ENCODE measurements around the gene PTPRG. TPM values are rescaled to one million over a fixed set of nuclear protein-coding genes. Genes with fewer than 3 reads are reported as not detected.

The PTPRG gene
- total RNA-seq, 2 donors from 2014 or later, result 26.0 to 26.3 TPM

- intact Hi-C loops (cut with DNase I), result no loop called here
- no peaks in the 10 kb centered on the region for H3K9me3 ChIP-seq
- no peaks in the 10 kb centered on the region for H3K4me1 ChIP-seq
- DNase-seq, result no peak
- no peak overlapping the region for H3K27ac ChIP-seq
- no peak overlapping the region for H3K9ac ChIP-seq (ENCODE audit: low read depth in 2 of 2, low read length in 2 of 2)
- TF ChIP-seq CTCF (IDR thresholded peaks at IDR 0.05), result no peak
- H3K4me3 ChIP-seq, result no peak overlapping the region
- no peaks in the 10 kb centered on the region for H3K36me3 ChIP-seq
- no peaks in the 10 kb centered on the region for H3K27me3 ChIP-seq
These were observed 48.9 kb downstream of the PTPRG start for GRCh38 chr3:61610316-61610715.

GRCh38 chr3:61612211-61613194 is 51.1 kb downstream of the PTPRG start:
- Histone ChIP-seq H3K27ac (no peak overlapping the region), H3K4me1 (no peaks in the 10 kb centered on the region), H3K9me3 (no peaks in the 10 kb centered on the region), H3K36me3 (no peaks in the 10 kb centered on the region), H3K27me3 (no peaks in the 10 kb centered on the region), H3K9ac (ENCODE audit: low read depth in 2 of 2, low read length in 2 of 2) (no peak overlapping the region), H3K4me3 (no peak overlapping the region)
- TF ChIP-seq CTCF (IDR thresholded peaks at IDR 0.05), result no peak
- intact Hi-C loops (cut with DNase I), result no loop called here
- DNase-seq, result no peak

- H3K36me3 ChIP-seq, result no peaks in the 10 kb centered on the region
These were observed 52.3 kb downstream of the PTPRG start for GRCh38 chr3:61613666-61614065.

GRCh38 chr3:61615643-61616042 is 54.3 kb downstream of the PTPRG start:
- Histone ChIP-seq H3K4me1 (no peaks in the 10 kb centered on the region), H3K9me3 (no peaks in the 10 kb centered on the region), H3K36me3 (no peaks in the 10 kb centered on the region), H3K27ac (no peak overlapping the region), H3K27me3 (no peaks in the 10 kb centered on the region), H3K4me3 (no peak overlapping the region), H3K9ac (ENCODE audit: low read depth in 2 of 2, low read length in 2 of 2) (no peak overlapping the region)
- no peak for TF ChIP-seq CTCF (IDR thresholded peaks at IDR 0.05)
- intact Hi-C loops (cut with DNase I), result no loop called here
- no peak for DNase-seq

More at GRCh38 chr3:61613666-61614065, 52.3 kb downstream of the PTPRG start:
- no peak for DNase-seq
- Histone ChIP-seq H3K27ac (no peak overlapping the region), H3K9me3 (no peaks in the 10 kb centered on the region), H3K4me1 (no peaks in the 10 kb centered on the region), H3K9ac (ENCODE audit: low read depth in 2 of 2, low read length in 2 of 2) (no peak overlapping the region), H3K27me3 (no peaks in the 10 kb centered on the region), H3K4me3 (no peak overlapping the region)
- intact Hi-C loops (cut with DNase I), result no loop called here
- no peak for TF ChIP-seq CTCF (IDR thresholded peaks at IDR 0.05)

GRCh38 chr3:61616586-61616985 is 55.2 kb downstream of the PTPRG start:
- Histone ChIP-seq H3K36me3 (no peaks in the 10 kb centered on the region), H3K27ac (no peak overlapping the region), H3K9ac (ENCODE audit: low read depth in 2 of 2, low read length in 2 of 2) (no peak overlapping the region), H3K27me3 (no peaks in the 10 kb centered on the region), H3K4me3 (no peak overlapping the region), H3K4me1 (no peaks in the 10 kb centered on the region), H3K9me3 (no peaks in the 10 kb centered on the region)
- intact Hi-C loops (cut with DNase I), result no loop called here
- no peak for DNase-seq
- TF ChIP-seq CTCF (IDR thresholded peaks at IDR 0.05), result no peak
